GF-D8 (cell line): ENCODE results near the gene PSPN.

Source experiments
- DNase-seq: peaks from one replicate; lab custom pipeline; 2025; lab: John Stamatoyannopoulos, UW

PSPN gene

GRCh38 chr19:6325614-6326013 lies 50.1 kb downstream of the PSPN start:
- DNase-seq = no peak
